GM12873 (cell line): ENCODE results near the gene OR51L1.
"Not testable (repeated sequence)": the region's sequence is repeated elsewhere in the genome, so short reads cannot be mapped to it uniquely, and the experiment has no call there.

ENCODE experiments used
- CTCF ChIP-seq: IDR thresholded peaks from 2 replicates; pipeline ENCODE4 v1.5.1; 2012; ENCODE audit warnings: low read depth, mild to moderate bottlenecking, moderate library complexity, low read length, control low read depth; ENCODE audit not compliant: insufficient read depth; ENCODE audit errors: missing control alignments

The OR51L1 gene

GRCh38 chr11:4994551-4994950, at the start of gene OR51L1:
Gene OR51L1, plus strand, starts transcription at chr11:4994851. Its CDS starts 4,132 bp downstream, at chr11:4998983.
- TF ChIP-seq CTCF = no peak

- TF ChIP-seq CTCF = no peak
Measured at GRCh38 chr11:4947505-4947904, 47.1 kb upstream of the OR51L1 start, which contains the start of gene OR51A4. Gene OR51A4, minus strand, starts transcription at chr11:4947605. Its CDS starts 505 bp downstream, at chr11:4947100.

- TF ChIP-seq CTCF = not testable (repeated sequence)
Measured at GRCh38 chr11:4955613-4956012, 39.0 kb upstream of the OR51L1 start, which contains the start of gene OR51A2. Gene OR51A2, minus strand, starts transcription at chr11:4955713. Its CDS starts 0 bp downstream, at chr11:4955713.

- TF ChIP-seq CTCF = no peak
Measured at GRCh38 chr11:4957396-4957795, 37.3 kb upstream of the OR51L1 start.

GRCh38 chr11:4960877-4961276, 33.8 kb upstream of the OR51L1 start:
- TF ChIP-seq CTCF = no peak

- no peak for TF ChIP-seq CTCF
Measured at GRCh38 chr11:4962816-4963215, 31.8 kb upstream of the OR51L1 start.

- TF ChIP-seq CTCF = no peak
Measured at GRCh38 chr11:4975436-4975835, 19.2 kb upstream of the OR51L1 start.
